Retinal pigment epithelial cell (primary cell): ENCODE measurements around the gene F8A2.
"Not testable (repeated sequence)": the region's sequence is repeated elsewhere in the genome, so short reads cannot be mapped to it uniquely, and the experiment has no call there.

Experiments
- DNase-seq: peaks from one replicate; pipeline ENCODE4 v3.0.0-alpha.2; 2010; ENCODE audit warnings: low read depth
- H3K4me3 ChIP-seq: 2 replicates; pipeline ENCODE4 v1.5.1; 2011; ENCODE audit warnings: mild to moderate bottlenecking, low read length, control low read depth, moderate library complexity
- CTCF ChIP-seq: conservative IDR thresholded peaks from 2 replicates; pipeline ENCODE4 v1.5.1; 2011; ENCODE audit warnings: low read depth, low read length, control low read depth, inconsistent platforms

Gene F8A2

GRCh38 chrX:155381843-155382528, at the start of gene F8A2:
Gene F8A2 (plus strand): TSS chrX:155382095. CDS start chrX:155382115, 20 bp downstream.
- H3K4me3 ChIP-seq, DNase-seq: not testable (repeated sequence)

DNA sequence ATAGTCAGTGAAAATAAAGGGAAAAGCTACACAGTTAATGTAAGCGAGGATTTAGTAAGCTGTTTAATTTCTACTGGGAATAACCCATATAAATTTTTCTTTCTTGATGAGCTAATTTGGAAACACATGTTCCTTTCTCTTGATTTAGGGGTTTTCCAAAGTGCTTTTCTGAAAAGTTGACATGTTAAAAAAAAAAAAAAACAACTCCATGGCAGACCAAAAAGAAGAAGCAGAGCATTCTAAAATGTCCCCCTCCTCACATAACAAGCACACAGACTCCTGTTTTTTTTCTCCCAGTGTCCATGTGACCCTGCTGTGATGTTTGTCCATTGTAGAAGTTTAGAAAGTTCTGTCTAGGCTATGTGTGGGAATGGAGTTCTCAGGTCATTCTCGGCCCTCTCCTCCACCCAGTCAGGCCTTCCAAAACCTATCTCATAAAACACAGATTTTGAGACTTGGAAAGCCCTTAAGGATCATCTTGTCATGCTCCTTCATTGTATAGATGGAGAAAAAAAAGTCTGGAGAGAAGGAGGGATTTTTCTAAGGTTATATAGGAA, 48.3 kb upstream of the F8A2 start:
- DNase-seq, result no peak
- TF ChIP-seq CTCF, result no peak
- no peak overlapping the region for H3K4me3 ChIP-seq

- H3K4me3 ChIP-seq, result no peak within 1 kb of the TSS
- DNase-seq, result no peak
- TF ChIP-seq CTCF, result no peak
Observed at GRCh38 chrX:155334486-155335336, 47.2 kb upstream of the F8A2 start, which contains the start of gene CLIC2. Gene CLIC2 (minus strand): TSS chrX:155334614. CDS start chrX:155334427, 187 bp downstream.

- not testable (repeated sequence) for H3K4me3 ChIP-seq, DNase-seq
Observed at GRCh38 chrX:155335337-155335712, 46.6 kb upstream of the F8A2 start.

DNA sequence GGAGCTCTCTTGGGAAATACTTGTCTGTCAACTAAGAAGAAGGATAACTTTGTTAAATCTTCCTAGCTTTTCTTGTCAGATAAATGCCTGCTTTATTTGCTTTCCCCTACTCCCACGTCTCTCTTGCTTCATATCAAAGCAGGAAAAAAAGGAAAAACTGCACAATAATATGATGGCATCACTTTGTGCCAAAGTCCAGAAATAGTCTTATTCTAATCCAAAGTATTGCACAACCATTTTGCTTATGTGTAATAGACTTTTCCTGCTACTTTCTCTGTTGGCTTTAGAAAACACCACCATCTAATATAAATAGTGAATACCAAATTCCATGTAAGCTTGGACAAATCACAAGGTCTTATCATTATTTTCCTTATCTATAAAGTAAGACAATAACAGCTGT, 36.2 kb upstream of the F8A2 start:
- DNase-seq, result not testable (repeated sequence)

GRCh38 chrX:155349448-155349847, 32.4 kb upstream of the F8A2 start:
- not testable (repeated sequence) for DNase-seq, H3K4me3 ChIP-seq

More for the DNA sequence above, 36.2 kb upstream of the F8A2 start:
- H3K4me3 ChIP-seq, result not testable (repeated sequence)

GRCh38 chrX:155363712-155364111, 18.2 kb upstream of the F8A2 start:
- not testable (repeated sequence) for H3K4me3 ChIP-seq, DNase-seq

DNA sequence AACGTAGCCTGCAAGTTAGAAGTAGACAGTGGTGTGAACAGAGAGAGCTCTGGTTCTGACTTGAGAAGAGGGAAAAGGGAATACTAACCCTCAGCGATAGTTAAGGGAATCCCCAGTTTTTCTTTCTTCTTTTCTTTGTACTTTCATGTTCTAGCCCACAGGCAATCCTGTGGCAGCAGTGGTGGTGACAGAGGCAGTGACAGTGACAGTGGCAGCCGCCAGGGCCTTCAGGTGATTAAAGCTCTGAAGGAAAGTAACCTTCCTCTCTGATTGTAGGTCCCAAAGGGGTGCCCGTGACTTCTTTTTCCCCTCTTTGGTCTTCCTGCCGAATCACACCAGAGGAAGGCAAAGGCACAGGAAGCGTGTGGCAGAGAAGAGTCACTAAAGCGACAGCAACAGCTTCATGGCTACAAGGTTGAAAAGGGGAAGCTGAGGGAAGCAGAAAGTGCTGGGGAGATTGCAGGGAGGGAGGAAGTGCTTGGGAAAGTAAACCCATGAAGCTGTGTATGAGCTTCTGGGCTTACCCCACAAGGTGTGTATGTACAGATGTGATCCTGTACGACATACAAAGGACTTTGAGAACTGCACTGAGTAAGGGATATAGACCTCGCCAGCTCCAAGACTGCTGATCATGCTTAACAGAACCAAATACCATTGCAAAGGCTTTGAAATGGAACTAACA, 8.0 kb upstream of the F8A2 start:
- H3K4me3 ChIP-seq, result not testable (repeated sequence)

DNA sequence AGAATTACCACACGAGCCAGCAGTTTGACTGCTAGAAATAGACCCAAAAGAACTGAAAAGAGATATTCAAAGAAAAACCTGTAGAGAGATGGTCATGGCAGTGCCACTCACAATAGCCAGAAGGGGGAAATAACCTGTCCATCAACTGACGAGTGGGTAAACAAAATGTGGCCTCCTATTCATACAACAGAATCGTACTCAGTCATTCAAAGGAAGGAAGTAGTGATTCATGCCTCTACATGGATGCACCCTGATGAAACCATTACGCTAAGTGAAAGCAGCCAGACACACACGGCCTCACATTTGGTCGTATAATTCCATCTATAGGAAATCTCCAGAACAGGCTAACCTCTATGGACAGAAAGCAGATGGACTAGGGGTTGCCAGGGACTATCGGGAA, 2.1 kb upstream of the F8A2 start:
- DNase-seq, H3K4me3 ChIP-seq: not testable (repeated sequence)

More for the DNA sequence above, 8.0 kb upstream of the F8A2 start:
- DNase-seq, result not testable (repeated sequence)

- DNase-seq, H3K4me3 ChIP-seq: not testable (repeated sequence)
Observed at GRCh38 chrX:155382529-155382967, 653 bp downstream of the F8A2 start.

DNA sequence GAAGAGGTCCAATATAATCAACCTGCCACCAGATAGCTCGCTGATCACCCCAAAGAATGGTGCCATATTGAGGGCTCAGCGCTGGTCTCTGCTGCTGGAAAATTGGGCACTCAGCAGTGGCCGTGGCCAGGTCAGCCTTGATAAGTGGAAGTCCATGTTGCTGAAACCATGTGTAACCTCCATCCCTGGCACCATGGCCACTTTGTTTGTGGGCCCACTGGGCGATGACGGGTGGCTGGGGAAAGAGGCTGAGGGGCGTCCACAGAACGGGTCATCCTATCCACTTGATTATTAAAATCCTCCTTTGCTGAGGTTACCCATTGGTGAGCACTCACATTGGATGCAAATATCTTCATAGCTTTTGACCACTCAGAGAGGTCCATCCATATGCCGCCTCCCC, 7.7 kb downstream of the F8A2 start:
- no peak overlapping the region for H3K4me3 ChIP-seq
- no peak for DNase-seq
- TF ChIP-seq CTCF, result no peak

GRCh38 chrX:155394747-155395276, 12.9 kb downstream of the F8A2 start:
- not testable (repeated sequence) for DNase-seq, H3K4me3 ChIP-seq
